GM10248 (cell line): ENCODE measurements around the gene NEUROD2.

ENCODE experiments used
- CTCF ChIA-PET: fragments of 300-600 bp; sonication (Branson Sonifier 250); formaldehyde crosslinking; extraction: SDS; loops from one replicate; lab custom pipeline; 2021; ENCODE audit warnings: antibody characterized with exemption; lab: Yijun Ruan, JAX
- POLR2A ChIA-PET: fragments of 350-650 bp; sonication (Branson Sonifier 250); formaldehyde crosslinking; extraction: SDS; loops from one replicate; lab custom pipeline; 2020; ENCODE audit warnings: antibody characterized with exemption; lab: Yijun Ruan, JAX
- DNase-seq: peaks from one replicate; pipeline ENCODE4 v3.0.0; 2012; ENCODE audit errors: extremely low spot score
- CTCF ChIP-seq: IDR thresholded peaks from 2 replicates; pipeline ENCODE4 v1.5.1; 2012; ENCODE audit warnings: mild to moderate bottlenecking, low read depth; ENCODE audit errors: extremely low read depth, missing control alignments, control extremely low read depth

NEUROD2 gene

GRCh38 chr17:39617446-39618245 lies 9.9 kb upstream of the NEUROD2 start:
- POLR2A ChIA-PET, result no interaction called here
- TF ChIP-seq CTCF, result no peak
- CTCF ChIA-PET, result interaction anchor here (0.6 to 9.5 kb wide), 4 partner anchors 17 to 52 kb away, joined by 3 to 134 read pairs (median 70); partner anchors contain the start of genes PNMT and TCAP
- no peak for DNase-seq

- POLR2A ChIA-PET, result no interaction called here
- TF ChIP-seq CTCF, result no peak
- DNase-seq, result no peak
- CTCF ChIA-PET, result interaction anchor here (0.6 to 1.5 kb wide), 2 partner anchors 16 to 20 kb away, joined by 3 to 5 read pairs; no protein-coding TSS in a partner anchor
Observed at GRCh38 chr17:39617100-39617445, 9.4 kb upstream of the NEUROD2 start.

GRCh38 chr17:39615434-39615833 lies 7.7 kb upstream of the NEUROD2 start:
- CTCF ChIA-PET, result interaction anchor here (0.8 to 3.8 kb wide), 6 partner anchors 9 to 115 kb away, joined by 3 to 33 read pairs (median 4); partner anchors contain the start of gene MIEN1
- DNase-seq, result no peak
- POLR2A ChIA-PET, result no interaction called here
- no peak for TF ChIP-seq CTCF

- CTCF ChIA-PET, result interaction anchor here (0.8 to 3.8 kb wide), 6 partner anchors 10 to 116 kb away, joined by 3 to 33 read pairs (median 4); partner anchors contain the start of gene MIEN1
- TF ChIP-seq CTCF, result no peak
- DNase-seq, result no peak
- POLR2A ChIA-PET, result no interaction called here
Observed at GRCh38 chr17:39614545-39615157, 6.9 kb upstream of the NEUROD2 start.

- POLR2A ChIA-PET, result no interaction called here
- no peak for TF ChIP-seq CTCF
- CTCF ChIA-PET, result interaction anchor here (1.0 to 3.8 kb wide), 3 partner anchors 9 to 22 kb away, joined by 3 to 37 read pairs (median 33); no protein-coding TSS in a partner anchor
- DNase-seq, result no peak
Observed at GRCh38 chr17:39612935-39613464, 5.3 kb upstream of the NEUROD2 start.

- ChIA-PET CTCF (interaction anchor here (3.3 to 3.8 kb wide), 2 partner anchors 9 to 12 kb away, joined by 33 to 37 read pairs; no protein-coding TSS in a partner anchor), POLR2A (no interaction called here)
- DNase-seq, result no peak
- no peak for TF ChIP-seq CTCF
Observed at GRCh38 chr17:39612291-39612894, 4.7 kb upstream of the NEUROD2 start.
